ENCODE measurements around the gene CDK5RAP2.

CDK5RAP2 gene

GRCh38 chr9:120481248-120481647 is 98.7 kb downstream of the CDK5RAP2 start:
- H3K27me3 ChIP-seq (ENCODE audit: control insufficient read depth in 2 of 2, insufficient read depth in 2 of 2, low read length in 2 of 2): no peaks in the 10 kb centered on the region

GRCh38 chr9:120480707-120481106 is 99.3 kb downstream of the CDK5RAP2 start:
- H3K9ac ChIP-seq (ENCODE audit: low read depth in 1 of 2, low read length in 2 of 2): no peak overlapping the region
- H3K4me3 ChIP-seq (ENCODE audit: low read length in 2 of 2): no peak overlapping the region
- H3K27me3 ChIP-seq (ENCODE audit: control insufficient read depth in 2 of 2, insufficient read depth in 2 of 2, low read length in 2 of 2): no peaks in the 10 kb centered on the region
- no peaks in the 10 kb centered on the region for H3K9me3 ChIP-seq (ENCODE audit: control insufficient read depth in 2 of 2, low read length in 2 of 2)
- peaks cover 0 to 6% of the 10 kb centered on the region in 2 donors for H3K4me1 ChIP-seq (ENCODE audit: control insufficient read depth in 2 of 2, insufficient read depth in 2 of 2, low read length in 2 of 2)
- peaks cover 21 to 23% of the 10 kb centered on the region in 2 donors for H3K36me3 ChIP-seq (ENCODE audit: control insufficient read depth in 2 of 2, insufficient read depth in 2 of 2, low read length in 2 of 2)
- no peak overlapping the region for H3K27ac ChIP-seq (ENCODE audit: low read depth in 2 of 2, low read length in 2 of 2)

More at GRCh38 chr9:120481248-120481647, 98.7 kb downstream of the CDK5RAP2 start:
- Histone ChIP-seq H3K4me1 (ENCODE audit: control insufficient read depth in 2 of 2, insufficient read depth in 2 of 2, low read length in 2 of 2) (peaks cover 0 to 6% of the 10 kb centered on the region in 2 donors), H3K36me3 (ENCODE audit: control insufficient read depth in 2 of 2, insufficient read depth in 2 of 2, low read length in 2 of 2) (peaks cover 23 to 24% of the 10 kb centered on the region in 2 donors), H3K9ac (ENCODE audit: low read depth in 1 of 2, low read length in 2 of 2) (no peak overlapping the region), H3K9me3 (ENCODE audit: control insufficient read depth in 2 of 2, low read length in 2 of 2) (no peaks in the 10 kb centered on the region), H3K27ac (ENCODE audit: low read depth in 2 of 2, low read length in 2 of 2) (no peak overlapping the region), H3K4me3 (ENCODE audit: low read length in 2 of 2) (no peak overlapping the region)

DNA sequence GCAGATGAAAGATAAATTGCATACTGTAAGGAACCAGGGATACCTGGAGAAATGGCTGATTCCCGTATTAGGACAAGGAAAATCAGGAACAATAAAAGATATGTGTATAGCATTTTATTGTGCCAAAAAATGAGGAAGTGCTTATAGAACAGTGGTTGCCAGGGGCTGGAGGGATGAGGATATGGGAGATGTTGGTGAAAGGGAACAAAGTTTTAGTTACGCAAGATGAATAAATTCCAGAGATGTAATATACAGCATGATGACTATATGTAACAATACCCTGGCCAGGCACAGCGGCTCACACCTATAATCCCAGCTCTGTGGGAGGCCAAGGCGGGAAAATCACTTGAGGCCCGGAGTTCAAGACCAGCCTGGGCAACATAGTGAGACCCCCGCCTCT is 101.8 kb downstream of the CDK5RAP2 start:
- Histone ChIP-seq H3K27ac (ENCODE audit: low read depth in 2 of 2, low read length in 2 of 2) (no peak overlapping the region), H3K9me3 (ENCODE audit: control insufficient read depth in 2 of 2, low read length in 2 of 2) (no peaks in the 10 kb centered on the region)

GRCh38 chr9:120477534-120478001 is 102.4 kb downstream of the CDK5RAP2 start:
- peaks cover 0 to 6% of the 10 kb centered on the region in 2 donors for H3K4me1 ChIP-seq (ENCODE audit: control insufficient read depth in 2 of 2, insufficient read depth in 2 of 2, low read length in 2 of 2)
- no peak overlapping the region for H3K27ac ChIP-seq (ENCODE audit: low read depth in 2 of 2, low read length in 2 of 2)
- H3K36me3 ChIP-seq (ENCODE audit: control insufficient read depth in 2 of 2, insufficient read depth in 2 of 2, low read length in 2 of 2): peaks cover 21 to 22% of the 10 kb centered on the region in 2 donors
- no peak overlapping the region for H3K9ac ChIP-seq (ENCODE audit: low read depth in 1 of 2, low read length in 2 of 2)
- H3K9me3 ChIP-seq (ENCODE audit: control insufficient read depth in 2 of 2, low read length in 2 of 2): no peaks in the 10 kb centered on the region
- H3K4me3 ChIP-seq (ENCODE audit: low read length in 2 of 2): no peak overlapping the region
- H3K27me3 ChIP-seq (ENCODE audit: control insufficient read depth in 2 of 2, insufficient read depth in 2 of 2, low read length in 2 of 2): no peaks in the 10 kb centered on the region

More for the DNA sequence above, 101.8 kb downstream of the CDK5RAP2 start:
- peaks cover 24 to 26% of the 10 kb centered on the region in 2 donors for H3K36me3 ChIP-seq (ENCODE audit: control insufficient read depth in 2 of 2, insufficient read depth in 2 of 2, low read length in 2 of 2)
- H3K9ac ChIP-seq (ENCODE audit: low read depth in 1 of 2, low read length in 2 of 2): no peak overlapping the region
- H3K27me3 ChIP-seq (ENCODE audit: control insufficient read depth in 2 of 2, insufficient read depth in 2 of 2, low read length in 2 of 2): no peaks in the 10 kb centered on the region
- peaks cover 0 to 6% of the 10 kb centered on the region in 2 donors for H3K4me1 ChIP-seq (ENCODE audit: control insufficient read depth in 2 of 2, insufficient read depth in 2 of 2, low read length in 2 of 2)
- no peak overlapping the region for H3K4me3 ChIP-seq (ENCODE audit: low read length in 2 of 2)

DNA sequence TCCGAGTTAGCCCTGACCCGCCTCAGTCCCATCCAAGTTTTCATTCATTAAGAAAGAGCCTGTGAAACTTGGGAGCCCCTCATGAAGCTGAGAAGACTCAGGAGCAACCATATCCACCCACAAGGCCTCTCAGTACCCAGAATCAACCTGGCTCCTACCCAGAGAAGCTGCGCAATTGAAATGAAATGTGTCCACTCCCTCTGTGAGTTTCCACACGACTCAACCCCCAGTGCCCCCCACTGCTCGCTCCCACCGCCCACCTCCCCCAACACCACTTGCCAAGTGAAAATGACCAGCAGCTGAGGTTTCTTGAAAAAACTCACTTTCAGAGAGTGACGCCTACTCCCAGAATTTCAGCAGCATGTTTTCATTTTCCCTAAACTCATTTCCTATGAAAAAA is 104.6 kb downstream of the CDK5RAP2 start:
- Histone ChIP-seq H3K27ac (ENCODE audit: low read depth in 2 of 2, low read length in 2 of 2) (no peak overlapping the region), H3K27me3 (ENCODE audit: control insufficient read depth in 2 of 2, insufficient read depth in 2 of 2, low read length in 2 of 2) (no peaks in the 10 kb centered on the region)

GRCh38 chr9:120474591-120475243 is 105.2 kb downstream of the CDK5RAP2 start:
- Histone ChIP-seq H3K9me3 (ENCODE audit: control insufficient read depth in 2 of 2, low read length in 2 of 2) (no peaks in the 10 kb centered on the region), H3K36me3 (ENCODE audit: control insufficient read depth in 2 of 2, insufficient read depth in 2 of 2, low read length in 2 of 2) (peaks cover 30 to 31% of the 10 kb centered on the region in 2 donors), H3K27ac (ENCODE audit: low read depth in 2 of 2, low read length in 2 of 2) (no peak overlapping the region), H3K4me3 (ENCODE audit: low read length in 2 of 2) (no peak overlapping the region), H3K9ac (ENCODE audit: low read depth in 1 of 2, low read length in 2 of 2) (no peak overlapping the region), H3K4me1 (ENCODE audit: control insufficient read depth in 2 of 2, insufficient read depth in 2 of 2, low read length in 2 of 2) (peaks cover 0 to 6% of the 10 kb centered on the region in 2 donors), H3K27me3 (ENCODE audit: control insufficient read depth in 2 of 2, insufficient read depth in 2 of 2, low read length in 2 of 2) (no peaks in the 10 kb centered on the region)

More for the DNA sequence above, 104.6 kb downstream of the CDK5RAP2 start:
- H3K9me3 ChIP-seq (ENCODE audit: control insufficient read depth in 2 of 2, low read length in 2 of 2): no peaks in the 10 kb centered on the region
- no peak overlapping the region for H3K9ac ChIP-seq (ENCODE audit: low read depth in 1 of 2, low read length in 2 of 2)
- peaks cover 30 to 31% of the 10 kb centered on the region in 2 donors for H3K36me3 ChIP-seq (ENCODE audit: control insufficient read depth in 2 of 2, insufficient read depth in 2 of 2, low read length in 2 of 2)
- no peak overlapping the region for H3K4me3 ChIP-seq (ENCODE audit: low read length in 2 of 2)
- H3K4me1 ChIP-seq (ENCODE audit: control insufficient read depth in 2 of 2, insufficient read depth in 2 of 2, low read length in 2 of 2): peaks cover 0 to 6% of the 10 kb centered on the region in 2 donors

DNA sequence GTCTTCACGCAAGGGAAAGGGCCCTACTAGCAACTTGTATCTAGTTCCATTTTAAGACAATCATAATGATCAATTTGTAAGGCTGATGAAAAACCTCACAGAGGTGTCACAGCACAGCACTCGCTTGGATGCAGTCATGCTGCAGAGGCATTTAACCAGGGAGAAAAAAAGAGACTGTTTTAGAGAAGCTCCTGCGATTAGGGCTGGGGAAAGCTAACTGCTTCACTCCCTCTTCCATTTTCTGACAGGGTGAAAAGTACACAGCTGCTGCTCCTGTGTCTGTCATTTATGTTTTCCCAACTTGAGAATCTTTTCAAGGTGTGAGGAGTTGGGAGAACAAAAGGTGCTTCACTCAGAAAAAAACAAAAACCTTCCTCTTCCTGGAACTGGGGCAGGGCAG is 106.4 kb downstream of the CDK5RAP2 start:
- H3K4me1 ChIP-seq (ENCODE audit: control insufficient read depth in 2 of 2, insufficient read depth in 2 of 2, low read length in 2 of 2): peaks cover 0 to 6% of the 10 kb centered on the region in 2 donors
- H3K27ac ChIP-seq (ENCODE audit: low read depth in 2 of 2, low read length in 2 of 2): no peak overlapping the region
- H3K9ac ChIP-seq (ENCODE audit: low read depth in 1 of 2, low read length in 2 of 2): no peak overlapping the region
- H3K4me3 ChIP-seq (ENCODE audit: low read length in 2 of 2): no peak overlapping the region
- peaks cover 30 to 31% of the 10 kb centered on the region in 2 donors for H3K36me3 ChIP-seq (ENCODE audit: control insufficient read depth in 2 of 2, insufficient read depth in 2 of 2, low read length in 2 of 2)
- H3K27me3 ChIP-seq (ENCODE audit: control insufficient read depth in 2 of 2, insufficient read depth in 2 of 2, low read length in 2 of 2): no peaks in the 10 kb centered on the region
- no peaks in the 10 kb centered on the region for H3K9me3 ChIP-seq (ENCODE audit: control insufficient read depth in 2 of 2, low read length in 2 of 2)

DNA sequence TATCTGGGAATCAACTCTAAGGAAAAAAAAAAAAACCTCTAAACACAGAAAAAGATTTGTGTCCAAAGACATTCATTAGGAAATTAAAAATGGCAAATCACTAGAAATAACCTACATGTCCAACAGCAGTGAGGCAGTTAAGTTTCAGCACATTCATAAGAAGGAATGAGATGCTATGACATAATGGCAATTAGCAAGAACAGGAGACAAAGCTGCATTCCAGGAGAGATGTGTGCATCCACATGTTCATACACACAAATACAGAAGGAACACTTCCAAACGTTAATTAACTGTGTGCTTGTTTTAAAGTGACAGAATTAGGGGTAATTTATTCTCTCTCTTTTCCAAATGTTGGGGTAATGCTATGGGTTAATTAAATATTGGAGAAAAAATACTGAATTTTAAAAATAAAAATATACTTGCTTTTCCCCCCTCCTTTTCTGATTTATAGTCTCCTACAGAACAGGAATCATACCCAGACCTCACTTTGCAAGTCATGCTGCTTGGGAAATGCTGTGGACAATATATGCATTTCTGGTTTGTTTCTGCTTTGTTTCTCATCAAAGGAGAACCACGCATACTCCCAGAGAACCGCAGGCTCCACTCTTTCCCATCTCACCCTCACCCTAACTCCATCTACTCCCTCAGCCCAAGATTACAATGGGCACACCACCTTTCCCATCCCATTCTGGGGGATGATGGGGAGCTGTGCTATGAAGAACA is 114.1 kb downstream of the CDK5RAP2 start:
- Histone ChIP-seq H3K27ac (ENCODE audit: low read depth in 2 of 2, low read length in 2 of 2) (no peak overlapping the region), H3K4me3 (ENCODE audit: low read length in 2 of 2) (no peak overlapping the region), H3K36me3 (ENCODE audit: control insufficient read depth in 2 of 2, insufficient read depth in 2 of 2, low read length in 2 of 2) (peaks cover 2 to 22% of the 10 kb centered on the region in 2 donors), H3K9ac (ENCODE audit: low read depth in 1 of 2, low read length in 2 of 2) (no peak overlapping the region), H3K27me3 (ENCODE audit: control insufficient read depth in 2 of 2, insufficient read depth in 2 of 2, low read length in 2 of 2) (no peaks in the 10 kb centered on the region), H3K9me3 (ENCODE audit: control insufficient read depth in 2 of 2, low read length in 2 of 2) (no peaks in the 10 kb centered on the region), H3K4me1 (ENCODE audit: control insufficient read depth in 2 of 2, insufficient read depth in 2 of 2, low read length in 2 of 2) (no peaks in the 10 kb centered on the region)

DNA sequence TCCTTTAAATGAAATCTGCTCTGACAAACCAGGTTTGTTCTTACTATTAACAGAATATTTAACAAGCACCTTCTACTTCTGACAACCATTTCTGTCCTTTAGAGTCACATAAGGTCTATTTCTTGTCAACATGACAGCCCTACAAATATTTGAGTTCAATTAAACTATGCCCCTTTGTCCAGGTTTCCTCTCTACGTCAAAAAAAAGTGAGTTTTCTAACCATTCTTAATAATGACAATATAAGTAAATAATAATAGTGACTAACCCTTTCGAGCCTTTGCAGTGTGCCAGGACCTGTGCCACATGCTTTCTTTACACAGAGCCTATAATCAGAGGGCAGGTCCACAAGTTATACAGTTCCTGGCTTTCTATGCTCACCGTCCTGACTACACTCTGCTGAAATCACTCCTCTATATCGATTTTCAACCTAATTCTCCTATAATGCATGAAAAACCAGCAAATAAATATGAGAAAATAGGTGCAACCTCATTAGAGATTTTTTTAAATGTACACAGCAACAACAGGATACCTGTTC is 115.0 kb downstream of the CDK5RAP2 start:
- H3K36me3 ChIP-seq (ENCODE audit: control insufficient read depth in 2 of 2, insufficient read depth in 2 of 2, low read length in 2 of 2): peaks cover 0 to 27% of the 10 kb centered on the region in 2 donors
- no peaks in the 10 kb centered on the region for H3K4me1 ChIP-seq (ENCODE audit: control insufficient read depth in 2 of 2, insufficient read depth in 2 of 2, low read length in 2 of 2)
- H3K27me3 ChIP-seq (ENCODE audit: control insufficient read depth in 2 of 2, insufficient read depth in 2 of 2, low read length in 2 of 2): no peaks in the 10 kb centered on the region
- no peak overlapping the region for H3K4me3 ChIP-seq (ENCODE audit: low read length in 2 of 2)
- H3K9ac ChIP-seq (ENCODE audit: low read depth in 1 of 2, low read length in 2 of 2): no peak overlapping the region
- no peaks in the 10 kb centered on the region for H3K9me3 ChIP-seq (ENCODE audit: control insufficient read depth in 2 of 2, low read length in 2 of 2)
- H3K27ac ChIP-seq (ENCODE audit: low read depth in 2 of 2, low read length in 2 of 2): no peak overlapping the region

All from mucosa of rectum (tissue), 2 donors.